SK-N-SH (cell line): ENCODE measurements around the gene EXOC4. TPM values are rescaled to one million over a fixed set of nuclear protein-coding genes. Genes with fewer than 3 reads are reported as not detected.

Source experiments
- CTCF ChIA-PET: fragments of 300-600, 350-600 bp; formaldehyde crosslinking; extraction: SDS; loops from one replicate; lab custom pipeline; 2021; lab: Yijun Ruan, JAX
- POLR2A ChIA-PET: fragments of 350-600 bp; sonication (Branson Sonifier 250); formaldehyde crosslinking; extraction: SDS; loops from one replicate; lab custom pipeline; 2020; ENCODE audit warnings: antibody characterized with exemption, inconsistent platforms; lab: Yijun Ruan, JAX
- DNase-seq: peaks from one replicate; pipeline ENCODE4 v3.0.0; 2012
- H2AFZ ChIP-seq: fragments of 200-600 bp; sonication (generic); 2 replicates; pipeline ENCODE4 v1.8.1; 2016; ENCODE audit warnings: antibody characterized with exemption, mild to moderate bottlenecking, low read depth
- H3F3A ChIP-seq: fragments of 200-600 bp; sonication (generic); replicated peaks from 2 replicates; pipeline ENCODE3; 2016; ENCODE audit warnings: antibody characterized with exemption, mild to moderate bottlenecking; ENCODE audit not compliant: insufficient read depth
- H3K27ac ChIP-seq, 2 experiments: fragments of 200-500 bp in 1 of 2; fragments of 200-600 bp in 1 of 2; sonication (Bioruptor generic) in 1 of 2; sonication (generic), shearing (Covaris generic) in 1 of 2; 2 replicates each; pipeline versions ENCODE4 v1.5.1 to v1.6.1; 2014 to 2016; ENCODE audit warnings: low read depth in 2 of 2, inconsistent platforms in 1 of 2, low read length in 1 of 2, mild to moderate bottlenecking in 1 of 2, mixed read lengths in 1 of 2
- H3K27me3 ChIP-seq: fragments of 200-600 bp; sonication (generic), shearing (Covaris generic); 2 replicates; pipeline ENCODE4 v1.6.1; 2016; ENCODE audit warnings: mixed run types; ENCODE audit not compliant: insufficient read depth
- H3K36me3 ChIP-seq, 2 experiments: fragments of 200-500 bp in 1 of 2; fragments of 200-600 bp in 1 of 2; sonication (Bioruptor generic) in 1 of 2; sonication (generic) in 1 of 2; replicated peaks in 1 of 2; 2 replicates each; pipeline versions ENCODE3 to v1.5.1; 2014 to 2016; ENCODE audit warnings: low read length in 1 of 2, mild to moderate bottlenecking in 1 of 2; ENCODE audit not compliant: insufficient read depth in 2 of 2, control insufficient read depth in 1 of 2
- H3K4me1 ChIP-seq, 2 experiments: fragments of 200-500 bp in 1 of 2; fragments of 200-600 bp in 1 of 2; sonication (Bioruptor generic) in 1 of 2; sonication (generic), shearing (Covaris generic) in 1 of 2; 2 replicates each; pipeline versions ENCODE4 v1.5.1 to v1.6.1; 2014 to 2016; ENCODE audit warnings: low read depth in 1 of 2, low read length in 1 of 2, mixed run types in 1 of 2; ENCODE audit not compliant: insufficient read depth in 2 of 2, control insufficient read depth in 1 of 2
- H3K4me2 ChIP-seq: fragments of 200-600 bp; sonication (generic), shearing (Covaris generic); 2 replicates; pipeline ENCODE4 v1.6.1; 2017; ENCODE audit warnings: mixed run types
- H3K4me3 ChIP-seq, 2 experiments: fragments of 200-500 bp in 1 of 2; fragments of 200-600 bp in 1 of 2; sonication (Bioruptor generic) in 1 of 2; sonication (generic), shearing (Covaris generic) in 1 of 2; 2 replicates each; pipeline versions ENCODE4 v1.5.1 to v1.8.1; 2014 to 2016; ENCODE audit warnings: low read depth in 2 of 2, inconsistent platforms in 1 of 2, low read length in 1 of 2, mild to moderate bottlenecking in 1 of 2, mixed read lengths in 1 of 2, moderate library complexity in 1 of 2
- H3K79me2 ChIP-seq: fragments of 200-600 bp; sonication (generic); 2 replicates; pipeline ENCODE4 v1.8.1; 2017; ENCODE audit warnings: mild to moderate bottlenecking; ENCODE audit not compliant: insufficient read depth
- H3K9ac ChIP-seq: fragments of 200-600 bp; sonication (generic); 2 replicates; pipeline ENCODE4 v1.6.1; 2017; ENCODE audit warnings: mixed run types
- H3K9me2 ChIP-seq: fragments of 200-600 bp; sonication (generic); 2 replicates; pipeline ENCODE4 v1.6.1; 2017; ENCODE audit warnings: mixed run types
- H3K9me3 ChIP-seq: fragments of 200-600 bp; sonication (generic); 2 replicates; pipeline ENCODE4 v1.6.1; 2017; ENCODE audit warnings: mixed run types, mild to moderate bottlenecking, moderate library complexity
- H4K20me1 ChIP-seq: fragments of 200-600 bp; sonication (generic); 2 replicates; pipeline ENCODE4 v1.6.1; 2017; ENCODE audit warnings: mild to moderate bottlenecking, mixed run types; ENCODE audit not compliant: insufficient read depth
- CHD2 ChIP-seq: fragments of 150-350 bp; IDR thresholded peaks from 2 replicates; pipeline ENCODE4 v1.6.1; 2018; ENCODE audit warnings: low read length; ENCODE audit not compliant: partially characterized antibody
- CTCF ChIP-seq: fragments of 200-600 bp; sonication (generic); IDR thresholded peaks from 2 replicates; pipeline ENCODE4 v1.6.1; 2017; ENCODE audit warnings: antibody characterized with exemption, mild to moderate bottlenecking, moderate library complexity
- ELF1 ChIP-seq: IDR thresholded peaks from 2 replicates; pipeline ENCODE4 v1.4.0; 2012
- EZH2phosphoT487 ChIP-seq: fragments of 200-600 bp; sonication (generic); IDR thresholded peaks from 2 replicates; pipeline ENCODE4 v1.6.1; 2017; ENCODE audit warnings: low read depth, mixed run types, mild to moderate bottlenecking, antibody characterized with exemption, moderate library complexity, borderline replicate concordance
- FOXJ3 ChIP-seq: sonication (generic); formaldehyde crosslinking; IDR thresholded peaks from 2 replicates; pipeline ENCODE4 v1.5.1; 2020; ENCODE audit warnings: mild to moderate bottlenecking, missing genetic modification reagents
- FOXM1 ChIP-seq: IDR thresholded peaks from 2 replicates; pipeline ENCODE4 v1.4.0; 2012; ENCODE audit warnings: low read depth, mild to moderate bottlenecking
- GABPA ChIP-seq: IDR thresholded peaks from 2 replicates; pipeline ENCODE4 v1.4.0; 2012; ENCODE audit warnings: low read depth, mild to moderate bottlenecking
- GATA2 ChIP-seq: sonication (generic); formaldehyde crosslinking; IDR thresholded peaks from 2 replicates; pipeline ENCODE4 v1.5.0; 2020; ENCODE audit warnings: mild to moderate bottlenecking, missing genetic modification reagents
- IRF3 ChIP-seq: fragments of 150-350 bp; IDR thresholded peaks from 2 replicates; pipeline ENCODE4 v1.6.1; 2016; ENCODE audit warnings: mild to moderate bottlenecking, low read depth, low read length
- JUND ChIP-seq: IDR thresholded peaks from 2 replicates; pipeline ENCODE4 v1.4.0; 2012
- MAX ChIP-seq: IDR thresholded peaks from 2 replicates; pipeline ENCODE4 v1.4.0; 2012; ENCODE audit warnings: low read depth
- MEF2A ChIP-seq: IDR thresholded peaks from 2 replicates; pipeline ENCODE4 v1.4.0; 2012; ENCODE audit warnings: low read depth, borderline replicate concordance
- NFIC ChIP-seq: IDR thresholded peaks from 2 replicates; pipeline ENCODE4 v1.4.0; 2012; ENCODE audit warnings: borderline replicate concordance
- NRF1 ChIP-seq: IDR thresholded peaks from 2 replicates; pipeline ENCODE4 v1.6.1; 2012; ENCODE audit warnings: low read depth, mild to moderate bottlenecking, low read length
- POLR2AphosphoS5 ChIP-seq: IDR thresholded peaks from 2 replicates; pipeline ENCODE4 v1.6.1; 2012; ENCODE audit warnings: low read depth, low read length
- RAD21 ChIP-seq: IDR thresholded peaks from 2 replicates; pipeline ENCODE4 v1.6.1; 2012; ENCODE audit warnings: mild to moderate bottlenecking, low read length
- RCOR1 ChIP-seq: fragments of 150-350 bp; IDR thresholded peaks from 2 replicates; pipeline ENCODE4 v1.6.1; 2017; ENCODE audit warnings: antibody characterized with exemption, low read length
- REST ChIP-seq: IDR thresholded peaks from 2 replicates; pipeline ENCODE4 v1.6.1; 2012; ENCODE audit warnings: mild to moderate bottlenecking, low read depth, low read length, moderate library complexity
- RFX5 ChIP-seq: IDR thresholded peaks from 2 replicates; pipeline ENCODE4 v1.6.1; 2012; ENCODE audit warnings: mild to moderate bottlenecking, improper control_type of control experiment, low read length
- RXRA ChIP-seq: IDR thresholded peaks from 2 replicates; pipeline ENCODE4 v1.4.0; 2012; ENCODE audit warnings: low read depth, mild to moderate bottlenecking, borderline replicate concordance
- SMC3 ChIP-seq: IDR thresholded peaks from 2 replicates; pipeline ENCODE4 v1.6.1; 2012; ENCODE audit warnings: low read depth, low read length, improper control_type of control experiment
- TAF1 ChIP-seq: IDR thresholded peaks from 2 replicates; pipeline ENCODE4 v1.6.1; 2012; ENCODE audit warnings: low read depth, mild to moderate bottlenecking, low read length, moderate library complexity, borderline replicate concordance
- TCF12 ChIP-seq: IDR thresholded peaks from 2 replicates; pipeline ENCODE4 v1.4.0; 2012
- USF1 ChIP-seq: IDR thresholded peaks from 2 replicates; pipeline ENCODE4 v1.4.0; 2012; ENCODE audit warnings: low read depth, borderline replicate concordance
- YY1 ChIP-seq: IDR thresholded peaks from 2 replicates; pipeline ENCODE4 v1.4.0; 2012; ENCODE audit warnings: low read depth, mild to moderate bottlenecking
- WGBS: methylation state at CpG from one replicate; pipeline ENCODE4 v1.1.6; 2017; ENCODE audit warnings: low lambda C conversion rate; 5-methylcytosine and 5-hydroxymethylcytosine counted together
- polyA plus RNA-seq, 3 experiments: library from polyadenylated mRNA; depleted of rRNA; stranded (reverse); fragments of >200 nt; gene quantifications; 2 replicates each; pipeline ENCODE4 v1.2.3, GENCODE V29; 2012

The EXOC4 gene
- polyA plus RNA-seq, 1 of the 3 experiments (the other 2 are of a cell fraction) = 37.3 TPM

- Histone ChIP-seq H3K4me3 (no peak overlapping the region), H3K9me3 (peaks cover 1% of the 10 kb centered on the region; the same call in 1 of the 2 replicates), H2AFZ (no peak overlapping the region), H3K27me3 (no peaks in the 10 kb centered on the region), H3K79me2 (peaks cover 29% of the 10 kb centered on the region), H3F3A (no peaks in the 10 kb centered on the region), H3K27ac (peak overlapping the region in 1 of 2 experiments; percentile 36; a peak in 1 of 4 replicates), H3K4me1 (peaks cover 0 to 6% of the 10 kb centered on the region in 2 experiments; a peak in 2 of 4 replicates), H3K36me3 (peaks cover 0 to 8% of the 10 kb centered on the region in 2 experiments), H3K9me2 (no peaks in the 10 kb centered on the region), H3K9ac (no peak overlapping the region), H4K20me1 (no peaks in the 10 kb centered on the region), H3K4me2 (no peak overlapping the region)
- ChIA-PET CTCF (interaction anchor here (0.6 to 2.6 kb wide), 42 partner anchors 8 to 797 kb away, joined by 3 to 16 read pairs (median 4); partner anchors contain the start of genes CHCHD3 and PLXNA4), POLR2A (no interaction called here)
- WGBS = 73% methylated on average over 3 of the region's 3 CpGs
- TF ChIP-seq SMC3 = peak; percentile 65
- peak; percentile 78 for TF ChIP-seq CTCF
- no peak for TF ChIP-seq NFIC
- no peak for TF ChIP-seq ELF1
- no peak for TF ChIP-seq CHD2
- TF ChIP-seq EZH2phosphoT487 = no peak
- TF ChIP-seq RXRA = no peak
- no peak for TF ChIP-seq YY1
- no peak for TF ChIP-seq TCF12
- TF ChIP-seq GABPA = no peak
- no peak for TF ChIP-seq POLR2AphosphoS5
- TF ChIP-seq REST = no peak
- no peak for TF ChIP-seq FOXJ3
- 0 out of 2 replicates have a peak, but pooled peaks have one; percentile 19 for TF ChIP-seq RCOR1
- no peak for TF ChIP-seq TAF1
- no peak for TF ChIP-seq MEF2A
- TF ChIP-seq NRF1 = no peak
- no peak for TF ChIP-seq MAX
- no peak for TF ChIP-seq IRF3
- no peak for TF ChIP-seq USF1
- TF ChIP-seq GATA2 (CRISPR knock-in tag) = no peak
- TF ChIP-seq RFX5 = no peak
- no peak for TF ChIP-seq JUND
- TF ChIP-seq RAD21 = peak; percentile 83
- TF ChIP-seq FOXM1 = no peak
- DNase-seq = peak; percentile 49
Observed at GRCh38 chr7:133344275-133344674, 91.4 kb downstream of the EXOC4 start.
